NT2/D1 (cell line): ENCODE results near the gene CD93.

ENCODE experiments used
- DNase-seq: peaks from one replicate; pipeline ENCODE4 v3.0.0-alpha.2; 2011; ENCODE audit warnings: low read depth, low spot score
- H3K27me3 ChIP-seq: 2 replicates; pipeline ENCODE4 v1.6.0; 2011; ENCODE audit warnings: mild to moderate bottlenecking; ENCODE audit not compliant: insufficient read length, insufficient read depth
- H3K36me3 ChIP-seq: 2 replicates; pipeline ENCODE4 v1.6.1; 2011; ENCODE audit warnings: mild to moderate bottlenecking, low read length, mixed read lengths; ENCODE audit not compliant: insufficient read depth, insufficient read length
- H3K4me1 ChIP-seq: 2 replicates; pipeline ENCODE4 v1.5.1; 2011; ENCODE audit not compliant: insufficient read depth, insufficient read length
- H3K4me3 ChIP-seq: 2 replicates; pipeline ENCODE4 v1.5.1; 2011; ENCODE audit warnings: low read depth; ENCODE audit not compliant: insufficient read length
- H3K9ac ChIP-seq: 2 replicates; pipeline ENCODE4 v1.6.0; 2011; ENCODE audit warnings: low read depth; ENCODE audit not compliant: insufficient read length
- H3K9me3 ChIP-seq: 2 replicates; pipeline ENCODE4 v1.5.1; 2011; ENCODE audit warnings: mild to moderate bottlenecking, low read length; ENCODE audit not compliant: insufficient read depth
- SUZ12 ChIP-seq: IDR thresholded peaks from 2 replicates; pipeline ENCODE4 v1.6.1; 2011; ENCODE audit not compliant: insufficient read length, insufficient read depth; ENCODE audit errors: extremely low read depth
- YY1 ChIP-seq: IDR thresholded peaks from 2 replicates; pipeline ENCODE4 v1.6.1; 2011; ENCODE audit not compliant: insufficient read length, insufficient read depth
- ZNF274 ChIP-seq: IDR thresholded peaks from 2 replicates; pipeline ENCODE4 v1.6.1; 2011; ENCODE audit warnings: mild to moderate bottlenecking, low read depth, low read length

The CD93 gene

GRCh38 chr20:23129266-23129665 lies 43.1 kb upstream of the CD93 start:
- Histone ChIP-seq H3K27me3 (no peaks in the 10 kb centered on the region), H3K36me3 (no peaks in the 10 kb centered on the region), H3K9me3 (no peaks in the 10 kb centered on the region), H3K4me3 (no peak overlapping the region), H3K9ac (no peak overlapping the region), H3K4me1 (peaks cover 5% of the 10 kb centered on the region)
- DNase-seq = no peak
- TF ChIP-seq ZNF274 = no peak
- TF ChIP-seq YY1 = no peak
- no peak for TF ChIP-seq SUZ12

- H3K9ac ChIP-seq = no peak overlapping the region
- H3K27me3 ChIP-seq = no peaks in the 10 kb centered on the region
- no peak for DNase-seq
- no peaks in the 10 kb centered on the region for H3K36me3 ChIP-seq
- H3K4me1 ChIP-seq = peaks cover 5% of the 10 kb centered on the region
- TF ChIP-seq YY1 = no peak
- TF ChIP-seq SUZ12 = no peak
- TF ChIP-seq ZNF274 = no peak
- no peaks in the 10 kb centered on the region for H3K9me3 ChIP-seq
- no peak overlapping the region for H3K4me3 ChIP-seq
These were observed 42.5 kb upstream of the CD93 start for GRCh38 chr20:23128461-23129125.

DNA sequence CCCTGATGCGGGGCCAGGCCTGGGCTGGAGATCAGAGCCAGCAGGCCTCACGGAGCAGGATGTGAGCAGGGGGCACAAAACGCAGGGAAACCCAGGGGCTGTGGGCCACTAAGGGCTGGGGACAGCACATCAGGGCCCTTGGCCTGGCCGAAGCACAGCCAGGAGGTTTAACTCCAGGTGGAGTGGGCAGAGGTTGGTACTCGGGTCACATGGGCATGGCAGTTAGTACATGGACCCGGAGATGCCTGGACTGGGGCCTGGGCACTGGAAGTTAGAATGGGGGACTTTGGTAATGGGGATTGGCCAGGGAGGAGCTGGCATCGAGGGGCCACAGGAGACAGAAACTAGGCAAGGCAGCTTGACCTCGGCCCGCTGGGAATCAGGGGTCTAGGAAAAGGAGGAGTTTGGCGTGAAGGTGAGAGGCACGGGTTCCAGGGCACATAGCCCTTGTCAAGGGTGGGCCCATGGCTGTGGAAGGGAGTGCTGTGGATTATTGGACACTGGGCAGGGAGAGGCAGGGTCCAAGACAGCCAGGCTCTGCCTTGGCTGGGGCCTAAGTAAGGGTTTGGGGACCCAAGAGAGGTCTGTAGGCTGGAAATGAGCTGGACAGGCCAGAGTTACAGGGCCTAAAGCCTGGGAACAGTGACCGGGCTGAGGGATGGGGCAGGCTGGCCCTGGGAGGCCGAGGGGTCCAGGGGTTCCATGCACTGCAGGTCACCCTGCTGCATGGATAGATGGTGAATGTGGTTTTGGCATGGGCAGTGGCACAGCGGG lies 41.6 kb upstream of the CD93 start:
- Histone ChIP-seq H3K4me1 (peaks cover 5% of the 10 kb centered on the region), H3K9ac (no peak overlapping the region), H3K27me3 (no peaks in the 10 kb centered on the region), H3K9me3 (no peaks in the 10 kb centered on the region), H3K4me3 (no peak overlapping the region), H3K36me3 (no peaks in the 10 kb centered on the region)
- TF ChIP-seq SUZ12 = no peak
- no peak for TF ChIP-seq ZNF274
- no peak for TF ChIP-seq YY1
- no peak for DNase-seq

- H3K27me3 ChIP-seq = no peaks in the 10 kb centered on the region
- no peaks in the 10 kb centered on the region for H3K9me3 ChIP-seq
- no peak for TF ChIP-seq ZNF274
- TF ChIP-seq YY1 = no peak
- TF ChIP-seq SUZ12 = no peak
- no peaks in the 10 kb centered on the region for H3K36me3 ChIP-seq
- no peak overlapping the region for H3K4me3 ChIP-seq
- peaks cover 5% of the 10 kb centered on the region for H3K4me1 ChIP-seq
- H3K9ac ChIP-seq = no peak overlapping the region
- DNase-seq = no peak
These were observed 40.3 kb upstream of the CD93 start for GRCh38 chr20:23126281-23127061.

DNA sequence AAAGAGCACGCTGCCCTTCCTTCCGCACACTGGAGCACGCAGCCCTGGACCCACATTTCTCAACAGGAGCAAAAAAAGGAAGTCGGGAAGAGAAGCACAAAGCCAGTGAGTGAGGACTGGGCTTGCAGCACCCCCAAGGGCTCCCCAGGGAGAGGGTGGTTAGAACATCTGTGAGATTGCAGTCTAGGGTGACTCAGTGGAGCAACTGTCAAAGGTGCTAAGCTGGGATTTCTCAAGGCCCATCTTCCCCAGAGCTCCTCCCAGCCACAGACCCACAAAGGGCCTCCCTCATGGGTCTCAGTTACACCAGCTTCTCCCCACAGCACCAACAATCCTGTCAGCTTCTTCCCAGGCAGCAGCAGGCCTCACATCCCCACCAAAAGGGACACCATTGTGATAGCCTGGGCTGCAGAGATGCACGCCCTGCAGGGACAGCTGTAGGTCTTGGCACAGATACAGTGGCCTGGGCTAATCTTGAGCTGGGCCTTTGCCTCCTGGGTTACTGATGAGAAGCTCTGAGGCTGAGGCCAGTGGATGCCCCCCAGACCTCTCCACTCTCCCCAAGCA lies 39.6 kb upstream of the CD93 start:
- H3K4me1 ChIP-seq = peaks cover 5% of the 10 kb centered on the region
- H3K9ac ChIP-seq = no peak overlapping the region
- no peaks in the 10 kb centered on the region for H3K36me3 ChIP-seq
- DNase-seq = no peak
- no peaks in the 10 kb centered on the region for H3K27me3 ChIP-seq
- H3K9me3 ChIP-seq = no peaks in the 10 kb centered on the region
- H3K4me3 ChIP-seq = no peak overlapping the region
- TF ChIP-seq ZNF274 (no peak), SUZ12 (no peak), YY1 (no peak)

- H3K4me3 ChIP-seq = no peak overlapping the region
- TF ChIP-seq ZNF274 = no peak
- TF ChIP-seq YY1 = no peak
- TF ChIP-seq SUZ12 = no peak
- H3K4me1 ChIP-seq = peaks cover 5% of the 10 kb centered on the region
- no peaks in the 10 kb centered on the region for H3K36me3 ChIP-seq
- no peak for DNase-seq
- H3K9ac ChIP-seq = no peak overlapping the region
- no peaks in the 10 kb centered on the region for H3K27me3 ChIP-seq
- H3K9me3 ChIP-seq = no peaks in the 10 kb centered on the region
These were observed 39.0 kb upstream of the CD93 start for GRCh38 chr20:23125159-23125558.
